SK-N-SH (cell line): ENCODE results near the gene MTMR12. TPM values are rescaled to one million over a fixed set of nuclear protein-coding genes. Genes with fewer than 3 reads are reported as not detected.

Experiments
- CTCF ChIA-PET: fragments of 300-600, 350-600 bp; formaldehyde crosslinking; extraction: SDS; loops from one replicate; lab custom pipeline; 2021; lab: Yijun Ruan, JAX
- POLR2A ChIA-PET: fragments of 350-600 bp; sonication (Branson Sonifier 250); formaldehyde crosslinking; extraction: SDS; loops from one replicate; lab custom pipeline; 2020; ENCODE audit warnings: antibody characterized with exemption, inconsistent platforms; lab: Yijun Ruan, JAX
- DNase-seq: peaks from one replicate; pipeline ENCODE4 v3.0.0; 2012
- H2AFZ ChIP-seq: fragments of 200-600 bp; sonication (generic); 2 replicates; pipeline ENCODE4 v1.8.1; 2016; ENCODE audit warnings: antibody characterized with exemption, mild to moderate bottlenecking, low read depth
- H3F3A ChIP-seq: fragments of 200-600 bp; sonication (generic); replicated peaks from 2 replicates; pipeline ENCODE3; 2016; ENCODE audit warnings: antibody characterized with exemption, mild to moderate bottlenecking; ENCODE audit not compliant: insufficient read depth
- H3K27ac ChIP-seq, 2 experiments: fragments of 200-500 bp in 1 of 2; fragments of 200-600 bp in 1 of 2; sonication (Bioruptor generic) in 1 of 2; sonication (generic), shearing (Covaris generic) in 1 of 2; 2 replicates each; pipeline versions ENCODE4 v1.5.1 to v1.6.1; 2014 to 2016; ENCODE audit warnings: low read depth in 2 of 2, inconsistent platforms in 1 of 2, low read length in 1 of 2, mild to moderate bottlenecking in 1 of 2, mixed read lengths in 1 of 2
- H3K27me3 ChIP-seq: fragments of 200-600 bp; sonication (generic), shearing (Covaris generic); 2 replicates; pipeline ENCODE4 v1.6.1; 2016; ENCODE audit warnings: mixed run types; ENCODE audit not compliant: insufficient read depth
- H3K36me3 ChIP-seq, 2 experiments: fragments of 200-500 bp in 1 of 2; fragments of 200-600 bp in 1 of 2; sonication (Bioruptor generic) in 1 of 2; sonication (generic) in 1 of 2; replicated peaks in 1 of 2; 2 replicates each; pipeline versions ENCODE3 to v1.5.1; 2014 to 2016; ENCODE audit warnings: low read length in 1 of 2, mild to moderate bottlenecking in 1 of 2; ENCODE audit not compliant: insufficient read depth in 2 of 2, control insufficient read depth in 1 of 2
- H3K4me1 ChIP-seq, 2 experiments: fragments of 200-500 bp in 1 of 2; fragments of 200-600 bp in 1 of 2; sonication (Bioruptor generic) in 1 of 2; sonication (generic), shearing (Covaris generic) in 1 of 2; 2 replicates each; pipeline versions ENCODE4 v1.5.1 to v1.6.1; 2014 to 2016; ENCODE audit warnings: low read depth in 1 of 2, low read length in 1 of 2, mixed run types in 1 of 2; ENCODE audit not compliant: insufficient read depth in 2 of 2, control insufficient read depth in 1 of 2
- H3K4me2 ChIP-seq: fragments of 200-600 bp; sonication (generic), shearing (Covaris generic); 2 replicates; pipeline ENCODE4 v1.6.1; 2017; ENCODE audit warnings: mixed run types
- H3K4me3 ChIP-seq, 2 experiments: fragments of 200-500 bp in 1 of 2; fragments of 200-600 bp in 1 of 2; sonication (Bioruptor generic) in 1 of 2; sonication (generic), shearing (Covaris generic) in 1 of 2; 2 replicates each; pipeline versions ENCODE4 v1.5.1 to v1.8.1; 2014 to 2016; ENCODE audit warnings: low read depth in 2 of 2, inconsistent platforms in 1 of 2, low read length in 1 of 2, mild to moderate bottlenecking in 1 of 2, mixed read lengths in 1 of 2, moderate library complexity in 1 of 2
- H3K79me2 ChIP-seq: fragments of 200-600 bp; sonication (generic); 2 replicates; pipeline ENCODE4 v1.8.1; 2017; ENCODE audit warnings: mild to moderate bottlenecking; ENCODE audit not compliant: insufficient read depth
- H3K9ac ChIP-seq: fragments of 200-600 bp; sonication (generic); 2 replicates; pipeline ENCODE4 v1.6.1; 2017; ENCODE audit warnings: mixed run types
- H3K9me2 ChIP-seq: fragments of 200-600 bp; sonication (generic); 2 replicates; pipeline ENCODE4 v1.6.1; 2017; ENCODE audit warnings: mixed run types
- H3K9me3 ChIP-seq: fragments of 200-600 bp; sonication (generic); 2 replicates; pipeline ENCODE4 v1.6.1; 2017; ENCODE audit warnings: mixed run types, mild to moderate bottlenecking, moderate library complexity
- H4K20me1 ChIP-seq: fragments of 200-600 bp; sonication (generic); 2 replicates; pipeline ENCODE4 v1.6.1; 2017; ENCODE audit warnings: mild to moderate bottlenecking, mixed run types; ENCODE audit not compliant: insufficient read depth
- CHD2 ChIP-seq: fragments of 150-350 bp; IDR thresholded peaks from 2 replicates; pipeline ENCODE4 v1.6.1; 2018; ENCODE audit warnings: low read length; ENCODE audit not compliant: partially characterized antibody
- ELF1 ChIP-seq: IDR thresholded peaks from 2 replicates; pipeline ENCODE4 v1.4.0; 2012
- EP300 ChIP-seq, 2 experiments: IDR thresholded peaks; 2 replicates each; pipeline versions ENCODE4 v1.4.0 to v1.6.1; 2012; ENCODE audit warnings: borderline replicate concordance in 1 of 2, low read depth in 1 of 2, low read length in 1 of 2
- EZH2phosphoT487 ChIP-seq: fragments of 200-600 bp; sonication (generic); IDR thresholded peaks from 2 replicates; pipeline ENCODE4 v1.6.1; 2017; ENCODE audit warnings: low read depth, mixed run types, mild to moderate bottlenecking, antibody characterized with exemption, moderate library complexity, borderline replicate concordance
- FOSL2 ChIP-seq: IDR thresholded peaks from 2 replicates; pipeline ENCODE4 v1.4.0; 2012; ENCODE audit warnings: low read depth, mild to moderate bottlenecking, moderate library complexity, borderline replicate concordance
- FOXJ3 ChIP-seq: sonication (generic); formaldehyde crosslinking; IDR thresholded peaks from 2 replicates; pipeline ENCODE4 v1.5.1; 2020; ENCODE audit warnings: mild to moderate bottlenecking, missing genetic modification reagents
- GABPA ChIP-seq: IDR thresholded peaks from 2 replicates; pipeline ENCODE4 v1.4.0; 2012; ENCODE audit warnings: low read depth, mild to moderate bottlenecking
- GATA2 ChIP-seq: sonication (generic); formaldehyde crosslinking; IDR thresholded peaks from 2 replicates; pipeline ENCODE4 v1.5.0; 2020; ENCODE audit warnings: mild to moderate bottlenecking, missing genetic modification reagents
- JUND ChIP-seq: IDR thresholded peaks from 2 replicates; pipeline ENCODE4 v1.4.0; 2012
- RAD21 ChIP-seq: IDR thresholded peaks from 2 replicates; pipeline ENCODE4 v1.6.1; 2012; ENCODE audit warnings: mild to moderate bottlenecking, low read length
- TAF1 ChIP-seq: IDR thresholded peaks from 2 replicates; pipeline ENCODE4 v1.6.1; 2012; ENCODE audit warnings: low read depth, mild to moderate bottlenecking, low read length, moderate library complexity, borderline replicate concordance
- TEAD4 ChIP-seq: IDR thresholded peaks from 2 replicates; pipeline ENCODE4 v1.4.0; 2012; ENCODE audit warnings: mild to moderate bottlenecking, borderline replicate concordance; ENCODE audit not compliant: insufficient read depth
- USF1 ChIP-seq: IDR thresholded peaks from 2 replicates; pipeline ENCODE4 v1.4.0; 2012; ENCODE audit warnings: low read depth, borderline replicate concordance
- YY1 ChIP-seq: IDR thresholded peaks from 2 replicates; pipeline ENCODE4 v1.4.0; 2012; ENCODE audit warnings: low read depth, mild to moderate bottlenecking
- WGBS: methylation state at CpG from one replicate; pipeline ENCODE4 v1.1.6; 2017; ENCODE audit warnings: low lambda C conversion rate; 5-methylcytosine and 5-hydroxymethylcytosine counted together
- polyA plus RNA-seq, 3 experiments: library from polyadenylated mRNA; depleted of rRNA; stranded (reverse); fragments of >200 nt; gene quantifications; 2 replicates each; pipeline ENCODE4 v1.2.3, GENCODE V29; 2012
- TF ChIP-seq, protein P1 (sequence below): fragments of 200-600 bp; sonication (generic); IDR thresholded peaks from 2 replicates; pipeline ENCODE4 v1.6.1; 2017; ENCODE audit warnings: antibody characterized with exemption, mild to moderate bottlenecking, moderate library complexity
- TF ChIP-seq, protein P2 (sequence below): IDR thresholded peaks from 2 replicates; pipeline ENCODE4 v1.4.0; 2012; ENCODE audit warnings: low read depth
- TF ChIP-seq, protein P3 (sequence below): IDR thresholded peaks from 2 replicates; pipeline ENCODE4; 2012
- TF ChIP-seq, protein P4 (sequence below): IDR thresholded peaks from 2 replicates; pipeline ENCODE4 v1.6.1; 2012; ENCODE audit warnings: mild to moderate bottlenecking, low read depth, low read length, moderate library complexity
- TF ChIP-seq, protein P5 (sequence below): fragments of 150-350 bp; IDR thresholded peaks from 2 replicates; pipeline ENCODE4 v1.6.1; 2017; ENCODE audit warnings: antibody characterized with exemption, low read length, low read depth, borderline replicate concordance

MTMR12 gene
- polyA plus RNA-seq, 1 of the 3 experiments (the other 2 are of a cell fraction), result 10.9 TPM

- Histone ChIP-seq H3K4me2 (no peak overlapping the region), H3K27me3 (no peaks in the 10 kb centered on the region), H3K36me3 (peaks cover 4 to 21% of the 10 kb centered on the region in 2 experiments), H4K20me1 (no peaks in the 10 kb centered on the region), H3K9me3 (no peaks in the 10 kb centered on the region), H3K4me1 (no peaks in the 10 kb centered on the region; a peak in 1 of 4 replicates), H3K27ac (no peak overlapping the region), H3K9me2 (no peaks in the 10 kb centered on the region), H3K79me2 (peaks cover 8% of the 10 kb centered on the region; the same call in 1 of the 2 replicates)
- no peak for DNase-seq
- no peak for TF ChIP-seq ELF1
- TF ChIP-seq EP300 (IDR thresholded peaks at IDR 0.05; ENCODE audit: borderline replicate concordance in 1 of 2, low read depth in 1 of 2, low read length in 1 of 2), result no peak
- TF ChIP-seq, protein P1, sequence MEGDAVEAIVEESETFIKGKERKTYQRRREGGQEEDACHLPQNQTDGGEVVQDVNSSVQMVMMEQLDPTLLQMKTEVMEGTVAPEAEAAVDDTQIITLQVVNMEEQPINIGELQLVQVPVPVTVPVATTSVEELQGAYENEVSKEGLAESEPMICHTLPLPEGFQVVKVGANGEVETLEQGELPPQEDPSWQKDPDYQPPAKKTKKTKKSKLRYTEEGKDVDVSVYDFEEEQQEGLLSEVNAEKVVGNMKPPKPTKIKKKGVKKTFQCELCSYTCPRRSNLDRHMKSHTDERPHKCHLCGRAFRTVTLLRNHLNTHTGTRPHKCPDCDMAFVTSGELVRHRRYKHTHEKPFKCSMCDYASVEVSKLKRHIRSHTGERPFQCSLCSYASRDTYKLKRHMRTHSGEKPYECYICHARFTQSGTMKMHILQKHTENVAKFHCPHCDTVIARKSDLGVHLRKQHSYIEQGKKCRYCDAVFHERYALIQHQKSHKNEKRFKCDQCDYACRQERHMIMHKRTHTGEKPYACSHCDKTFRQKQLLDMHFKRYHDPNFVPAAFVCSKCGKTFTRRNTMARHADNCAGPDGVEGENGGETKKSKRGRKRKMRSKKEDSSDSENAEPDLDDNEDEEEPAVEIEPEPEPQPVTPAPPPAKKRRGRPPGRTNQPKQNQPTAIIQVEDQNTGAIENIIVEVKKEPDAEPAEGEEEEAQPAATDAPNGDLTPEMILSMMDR, result no peak
- TF ChIP-seq USF1, result no peak
- TF ChIP-seq FOXJ3, result no peak
- TF ChIP-seq, protein P2, sequence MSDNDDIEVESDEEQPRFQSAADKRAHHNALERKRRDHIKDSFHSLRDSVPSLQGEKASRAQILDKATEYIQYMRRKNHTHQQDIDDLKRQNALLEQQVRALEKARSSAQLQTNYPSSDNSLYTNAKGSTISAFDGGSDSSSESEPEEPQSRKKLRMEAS, result no peak
- TF ChIP-seq RAD21, result no peak
- TF ChIP-seq GABPA, result no peak
- no peak for TF ChIP-seq GATA2 (CRISPR knock-in tag)
- no peak for TF ChIP-seq YY1
- TF ChIP-seq JUND, result no peak
- TF ChIP-seq CHD2, result no peak
- TF ChIP-seq, protein P3, sequence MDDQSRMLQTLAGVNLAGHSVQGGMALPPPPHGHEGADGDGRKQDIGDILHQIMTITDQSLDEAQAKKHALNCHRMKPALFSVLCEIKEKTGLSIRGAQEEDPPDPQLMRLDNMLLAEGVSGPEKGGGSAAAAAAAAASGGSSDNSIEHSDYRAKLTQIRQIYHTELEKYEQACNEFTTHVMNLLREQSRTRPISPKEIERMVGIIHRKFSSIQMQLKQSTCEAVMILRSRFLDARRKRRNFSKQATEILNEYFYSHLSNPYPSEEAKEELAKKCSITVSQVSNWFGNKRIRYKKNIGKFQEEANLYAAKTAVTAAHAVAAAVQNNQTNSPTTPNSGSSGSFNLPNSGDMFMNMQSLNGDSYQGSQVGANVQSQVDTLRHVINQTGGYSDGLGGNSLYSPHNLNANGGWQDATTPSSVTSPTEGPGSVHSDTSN, result no peak
- no peak for TF ChIP-seq TAF1
- TF ChIP-seq, protein P4, sequence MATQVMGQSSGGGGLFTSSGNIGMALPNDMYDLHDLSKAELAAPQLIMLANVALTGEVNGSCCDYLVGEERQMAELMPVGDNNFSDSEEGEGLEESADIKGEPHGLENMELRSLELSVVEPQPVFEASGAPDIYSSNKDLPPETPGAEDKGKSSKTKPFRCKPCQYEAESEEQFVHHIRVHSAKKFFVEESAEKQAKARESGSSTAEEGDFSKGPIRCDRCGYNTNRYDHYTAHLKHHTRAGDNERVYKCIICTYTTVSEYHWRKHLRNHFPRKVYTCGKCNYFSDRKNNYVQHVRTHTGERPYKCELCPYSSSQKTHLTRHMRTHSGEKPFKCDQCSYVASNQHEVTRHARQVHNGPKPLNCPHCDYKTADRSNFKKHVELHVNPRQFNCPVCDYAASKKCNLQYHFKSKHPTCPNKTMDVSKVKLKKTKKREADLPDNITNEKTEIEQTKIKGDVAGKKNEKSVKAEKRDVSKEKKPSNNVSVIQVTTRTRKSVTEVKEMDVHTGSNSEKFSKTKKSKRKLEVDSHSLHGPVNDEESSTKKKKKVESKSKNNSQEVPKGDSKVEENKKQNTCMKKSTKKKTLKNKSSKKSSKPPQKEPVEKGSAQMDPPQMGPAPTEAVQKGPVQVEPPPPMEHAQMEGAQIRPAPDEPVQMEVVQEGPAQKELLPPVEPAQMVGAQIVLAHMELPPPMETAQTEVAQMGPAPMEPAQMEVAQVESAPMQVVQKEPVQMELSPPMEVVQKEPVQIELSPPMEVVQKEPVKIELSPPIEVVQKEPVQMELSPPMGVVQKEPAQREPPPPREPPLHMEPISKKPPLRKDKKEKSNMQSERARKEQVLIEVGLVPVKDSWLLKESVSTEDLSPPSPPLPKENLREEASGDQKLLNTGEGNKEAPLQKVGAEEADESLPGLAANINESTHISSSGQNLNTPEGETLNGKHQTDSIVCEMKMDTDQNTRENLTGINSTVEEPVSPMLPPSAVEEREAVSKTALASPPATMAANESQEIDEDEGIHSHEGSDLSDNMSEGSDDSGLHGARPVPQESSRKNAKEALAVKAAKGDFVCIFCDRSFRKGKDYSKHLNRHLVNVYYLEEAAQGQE, result no peak
- TF ChIP-seq, protein P5, sequence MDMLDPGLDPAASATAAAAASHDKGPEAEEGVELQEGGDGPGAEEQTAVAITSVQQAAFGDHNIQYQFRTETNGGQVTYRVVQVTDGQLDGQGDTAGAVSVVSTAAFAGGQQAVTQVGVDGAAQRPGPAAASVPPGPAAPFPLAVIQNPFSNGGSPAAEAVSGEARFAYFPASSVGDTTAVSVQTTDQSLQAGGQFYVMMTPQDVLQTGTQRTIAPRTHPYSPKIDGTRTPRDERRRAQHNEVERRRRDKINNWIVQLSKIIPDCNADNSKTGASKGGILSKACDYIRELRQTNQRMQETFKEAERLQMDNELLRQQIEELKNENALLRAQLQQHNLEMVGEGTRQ, result no peak
- no peak for TF ChIP-seq TEAD4
- TF ChIP-seq EZH2phosphoT487, result no peak
- no peak for TF ChIP-seq FOSL2
- TF ChIP-seq, all 33 proteins: peak for 0
- CTCF ChIA-PET, result no interaction called here
- POLR2A ChIA-PET, result no interaction called here
- Histone ChIP-seq H3K9ac (no peak overlapping the region), H2AFZ (no peak overlapping the region), H3F3A (no peaks in the 10 kb centered on the region), H3K4me3 (no peak overlapping the region)
- WGBS, result 93% methylated on average over 7 of the region's 7 CpGs
These were observed 21.1 kb downstream of the MTMR12 start for GRCh38 chr5:32291591-32291990.
